BLaER1 treated with 17β-estradiol and CSF1 and Interleukin-3, amounts not matched to agents 10 nM and 100 nM (cell line): Measurements from ENCODE around the gene ZNF335.

ENCODE experiments used
- H3K27ac ChIP-seq, 11 experiments: shearing (Covaris generic); formaldehyde crosslinking; 2 replicates each; pipeline ENCODE4 v1.8.1; 2022
- H3K27me3 ChIP-seq, 11 experiments: shearing (Covaris generic); formaldehyde crosslinking; 2 replicates each; pipeline ENCODE4 v1.8.1; 2022
- H3K36me3 ChIP-seq, 11 experiments: shearing (Covaris generic); formaldehyde crosslinking; 2 replicates each; pipeline ENCODE4 v1.8.1; 2022
- H3K4me1 ChIP-seq, 10 experiments: shearing (Covaris generic); formaldehyde crosslinking; 2 replicates each; pipeline ENCODE4 v1.8.1; 2022
- H3K4me2 ChIP-seq, 11 experiments: shearing (Covaris generic); formaldehyde crosslinking; 2 replicates each; pipeline ENCODE4 v1.8.1; 2022
- H3K4me3 ChIP-seq, 10 experiments: shearing (Covaris generic); formaldehyde crosslinking; 2 replicates each; pipeline ENCODE4 v1.8.1; 2022
- H3K9ac ChIP-seq, 11 experiments: shearing (Covaris generic); formaldehyde crosslinking; 2 replicates each; pipeline ENCODE4 v1.8.1; 2022
- H3K9me3 ChIP-seq, 11 experiments: shearing (Covaris generic); formaldehyde crosslinking; replicated peaks in 1 of 11; 2 replicates each; pipeline ENCODE4 v1.8.1; 2022
- H4K20me1 ChIP-seq, 11 experiments: shearing (Covaris generic); formaldehyde crosslinking; 2 replicates each; pipeline ENCODE4 v1.8.1; 2022
- Cebpa-rat ChIP-seq, 11 experiments: shearing (Covaris generic); IDR thresholded peaks; 2 replicates each; pipeline ENCODE4 v1.8.1; 2022

The ZNF335 gene

DNA sequence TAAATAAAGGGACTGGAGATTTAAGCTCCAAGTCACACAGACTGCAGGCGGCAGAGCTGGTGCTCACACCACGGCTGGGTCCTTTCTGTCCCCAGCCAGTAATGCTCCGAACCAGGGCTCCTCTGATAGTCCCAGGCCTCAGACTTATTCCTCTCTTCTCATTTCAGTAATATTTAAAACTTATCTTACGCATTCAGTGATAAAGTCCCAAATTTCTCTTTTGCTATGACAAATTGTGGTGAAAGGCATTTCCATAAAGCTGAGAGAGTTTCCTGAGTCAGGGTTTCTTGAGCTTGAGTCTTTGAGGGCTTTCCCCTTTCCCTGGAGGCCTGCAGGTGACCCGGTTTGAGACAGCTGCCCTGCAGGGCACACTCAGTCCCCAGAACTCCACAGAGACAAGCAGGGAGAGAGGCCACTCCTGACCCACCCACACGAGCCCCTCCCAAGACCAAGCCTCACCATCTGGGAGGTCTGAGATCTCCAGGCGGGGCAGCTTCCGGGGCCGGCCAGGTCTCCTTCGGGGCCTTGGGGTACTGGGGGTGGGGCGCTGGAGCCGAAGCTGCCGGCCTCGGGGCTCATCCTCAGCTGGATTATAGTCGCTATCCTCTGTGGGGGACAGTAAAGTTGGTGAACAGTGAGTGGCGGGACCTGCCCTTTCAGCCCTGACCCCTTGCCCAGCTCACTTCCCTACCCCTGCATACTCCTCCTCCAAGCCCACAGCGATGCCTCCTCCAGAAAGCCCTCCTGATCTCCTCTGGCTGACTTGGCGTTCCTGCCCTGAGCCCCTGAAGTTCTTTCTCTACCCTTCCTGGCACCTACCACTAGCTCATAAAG is 6.6 kb downstream of the ZNF335 start:
- H4K20me1 ChIP-seq: peaks cover 21 to 76% (median 47%) of the 10 kb centered on the region in 11 experiments; a peak in 20 of 22 replicates
- peaks cover 27 to 41% (median 33%) of the 10 kb centered on the region in 10 experiments for H3K4me1 ChIP-seq
- H3K4me2 ChIP-seq: no peak overlapping the region
- no peaks in the 10 kb centered on the region for H3K9me3 ChIP-seq
- no peaks in the 10 kb centered on the region for H3K27me3 ChIP-seq
- peaks cover 82 to 92% (median 88%) of the 10 kb centered on the region in 11 experiments for H3K36me3 ChIP-seq
- TF ChIP-seq Cebpa-rat (IDR thresholded peaks at IDR 0.05): no peak
- H3K4me3 ChIP-seq: no peak overlapping the region
- no peak overlapping the region for H3K27ac ChIP-seq
- peak overlapping the region in 5 of 11 experiments; percentile 5 to 48 (median 26); a peak in 3 of 22 replicates for H3K9ac ChIP-seq

GRCh38 chr20:45964006-45964400 is 8.0 kb downstream of the ZNF335 start:
- no peaks in the 10 kb centered on the region for H3K27me3 ChIP-seq
- H3K4me1 ChIP-seq: peaks cover 15 to 27% (median 21%) of the 10 kb centered on the region in 10 experiments
- TF ChIP-seq Cebpa-rat (IDR thresholded peaks at IDR 0.05): no peak
- peaks cover 15 to 62% (median 40%) of the 10 kb centered on the region in 11 experiments; a peak in 20 of 22 replicates for H4K20me1 ChIP-seq
- H3K9ac ChIP-seq: peak overlapping the region in 10 of 11 experiments; percentile 18 to 68 (median 37); a peak in 16 of 22 replicates
- H3K36me3 ChIP-seq: peaks cover 90 to 99% (median 96%) of the 10 kb centered on the region in 11 experiments
- H3K4me2 ChIP-seq: peak overlapping the region; percentile 27 to 92 (median 70); a peak in 21 of 22 replicates
- peak overlapping the region in 1 of 11 experiments; percentile 1; a peak in 1 of 22 replicates for H3K27ac ChIP-seq
- 0 out of 20 replicates have a peak overlapping the region, but pooled peaks of 1 of the 10 experiments have one; percentile 29 for H3K4me3 ChIP-seq
- H3K9me3 ChIP-seq: peaks cover 0 to 4% (median 0%) of the 10 kb centered on the region in 11 experiments; a peak in 1 of 22 replicates

GRCh38 chr20:45963059-45964005 is 8.7 kb downstream of the ZNF335 start:
- H3K27ac ChIP-seq: peak overlapping the region in 2 of 11 experiments; percentile 1; a peak in 2 of 22 replicates
- peak overlapping the region; percentile 27 to 92 (median 70) for H3K4me2 ChIP-seq
- H4K20me1 ChIP-seq: peaks cover 10 to 61% (median 33%) of the 10 kb centered on the region in 11 experiments; a peak in 20 of 22 replicates
- no peaks in the 10 kb centered on the region for H3K27me3 ChIP-seq
- no peak for TF ChIP-seq Cebpa-rat (IDR thresholded peaks at IDR 0.05)
- H3K4me1 ChIP-seq: peaks cover 11 to 23% (median 18%) of the 10 kb centered on the region in 10 experiments
- peaks cover 90 to 99% (median 96%) of the 10 kb centered on the region in 11 experiments for H3K36me3 ChIP-seq
- peak overlapping the region in 1 of 10 experiments; percentile 29; a peak in 1 of 20 replicates for H3K4me3 ChIP-seq
- H3K9ac ChIP-seq: peak overlapping the region in 10 of 11 experiments; percentile 18 to 68 (median 37); a peak in 16 of 22 replicates
- peaks cover 0 to 6% (median 0%) of the 10 kb centered on the region in 11 experiments; a peak in 1 of 22 replicates for H3K9me3 ChIP-seq

DNA sequence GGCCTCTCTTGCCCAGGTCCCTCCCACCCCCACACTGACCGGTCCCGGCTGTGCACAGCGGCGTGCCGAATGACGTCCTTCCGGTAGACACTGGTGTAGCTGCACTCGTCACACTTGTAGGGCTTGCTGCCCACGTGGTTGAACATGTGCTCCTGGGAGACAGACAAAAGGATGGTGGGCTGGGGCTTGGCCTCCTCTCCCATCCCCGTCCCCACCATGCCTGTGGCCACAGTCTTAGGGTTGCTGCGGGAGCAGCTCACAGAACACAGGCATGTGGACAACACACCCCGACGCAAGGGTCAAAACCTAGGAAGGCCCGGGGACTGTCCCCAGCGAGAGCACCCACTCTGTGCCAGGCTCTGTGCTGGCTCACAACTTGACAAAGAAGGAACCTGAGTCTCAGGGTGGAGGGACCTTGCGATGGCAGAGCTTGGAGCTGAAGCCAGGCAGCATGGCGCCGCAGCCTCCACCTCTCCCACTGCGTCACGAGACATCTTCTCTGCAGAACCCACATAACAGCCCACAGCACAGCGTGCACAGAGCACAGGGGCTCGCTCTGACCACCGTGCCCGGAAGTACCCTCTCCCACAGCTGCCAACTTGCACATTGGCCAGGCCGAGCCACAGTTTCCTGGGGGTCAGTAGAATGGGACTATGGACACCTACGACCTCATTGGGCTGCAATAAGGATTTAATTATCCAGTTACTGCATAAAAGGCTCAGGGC is 9.8 kb downstream of the ZNF335 start:
- peaks cover 0 to 6% (median 0%) of the 10 kb centered on the region in 11 experiments; a peak in 1 of 22 replicates for H3K9me3 ChIP-seq
- peaks cover 0 to 54% (median 28%) of the 10 kb centered on the region in 11 experiments; a peak in 18 of 22 replicates for H4K20me1 ChIP-seq
- H3K4me1 ChIP-seq: peaks cover 11 to 23% (median 16%) of the 10 kb centered on the region in 10 experiments
- no peaks in the 10 kb centered on the region for H3K27me3 ChIP-seq
- no peak overlapping the region for H3K9ac ChIP-seq
- no peak for TF ChIP-seq Cebpa-rat (IDR thresholded peaks at IDR 0.05)
- no peak overlapping the region for H3K4me3 ChIP-seq
- peaks cover 90 to 99% (median 96%) of the 10 kb centered on the region in 11 experiments for H3K36me3 ChIP-seq
- no peak overlapping the region for H3K27ac ChIP-seq
- no peak overlapping the region for H3K4me2 ChIP-seq

DNA sequence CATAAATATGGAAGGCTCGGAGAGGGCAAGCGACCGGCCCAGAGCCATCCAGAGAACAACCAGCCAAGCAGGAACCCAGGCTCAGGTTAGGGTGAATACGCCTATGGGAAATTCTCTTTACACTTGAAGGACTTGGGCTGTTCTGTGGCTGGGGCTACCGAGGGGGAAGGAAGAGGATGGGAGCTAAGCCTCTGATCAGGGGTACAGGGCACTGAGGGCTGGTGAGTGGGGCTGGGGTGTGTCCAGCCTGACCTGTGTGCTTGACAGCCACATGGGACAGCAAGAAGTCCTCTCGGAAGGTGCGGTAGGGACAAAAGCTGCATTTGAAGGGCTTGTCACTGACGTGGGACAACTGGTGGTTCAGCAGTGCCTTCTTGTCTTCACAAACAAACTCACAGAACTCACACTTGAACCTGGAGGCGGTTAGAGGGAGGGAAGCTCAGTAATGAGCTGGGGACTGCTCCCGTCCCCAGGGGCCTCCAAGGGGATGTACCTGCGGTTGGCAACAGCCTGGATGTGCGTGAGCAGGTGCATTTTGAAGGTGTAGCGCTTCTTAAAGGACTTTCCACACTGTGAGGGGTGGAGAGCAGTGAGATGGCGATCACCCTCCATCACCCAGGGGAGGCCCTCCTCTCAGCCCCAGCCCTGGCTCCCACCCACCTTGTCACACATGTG is 11.9 kb downstream of the ZNF335 start:
- Histone ChIP-seq H3K27ac (no peak overlapping the region), H3K9ac (no peak overlapping the region; a peak in 1 of 22 replicates), H3K9me3 (peaks cover 0 to 6% (median 0%) of the 10 kb centered on the region in 11 experiments; a peak in 1 of 22 replicates), H3K27me3 (no peaks in the 10 kb centered on the region), H3K36me3 (peaks cover 88 to 99% (median 96%) of the 10 kb centered on the region in 11 experiments), H3K4me2 (no peak overlapping the region), H3K4me3 (no peak overlapping the region), H4K20me1 (peaks cover 0 to 49% (median 24%) of the 10 kb centered on the region in 11 experiments; a peak in 18 of 22 replicates), H3K4me1 (peaks cover 11 to 23% (median 16%) of the 10 kb centered on the region in 10 experiments)
- TF ChIP-seq Cebpa-rat (IDR thresholded peaks at IDR 0.05): no peak

GRCh38 chr20:45959126-45959525 is 12.9 kb downstream of the ZNF335 start:
- no peak overlapping the region for H3K4me3 ChIP-seq
- no peak overlapping the region for H3K4me2 ChIP-seq
- H4K20me1 ChIP-seq: peaks cover 0 to 44% (median 19%) of the 10 kb centered on the region in 11 experiments; a peak in 18 of 22 replicates
- H3K27me3 ChIP-seq: no peaks in the 10 kb centered on the region
- peaks cover 0 to 6% (median 0%) of the 10 kb centered on the region in 11 experiments; a peak in 1 of 22 replicates for H3K9me3 ChIP-seq
- no peak overlapping the region for H3K9ac ChIP-seq
- H3K4me1 ChIP-seq: peaks cover 11 to 18% (median 12%) of the 10 kb centered on the region in 10 experiments
- TF ChIP-seq Cebpa-rat (IDR thresholded peaks at IDR 0.05): no peak
- H3K27ac ChIP-seq: no peak overlapping the region
- peaks cover 79 to 99% (median 94%) of the 10 kb centered on the region in 11 experiments for H3K36me3 ChIP-seq

DNA sequence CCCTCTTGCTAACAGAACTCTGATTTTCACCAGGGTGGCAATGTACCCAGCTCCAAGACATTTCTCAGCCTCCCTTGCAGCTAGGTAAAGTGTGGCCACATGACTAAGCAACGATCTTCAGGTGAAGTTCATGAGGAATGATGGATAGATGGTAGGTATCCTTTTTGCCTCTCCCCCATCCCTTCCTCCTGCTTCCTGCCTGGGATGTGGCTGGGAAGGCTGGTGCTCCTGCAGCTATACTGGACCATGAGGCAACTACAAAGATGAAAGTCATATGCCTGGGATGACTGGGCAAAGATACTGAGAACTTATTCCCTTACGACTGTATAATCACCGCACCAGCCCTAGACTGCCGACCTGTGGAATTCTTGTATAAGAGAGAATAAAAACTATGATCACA is 13.4 kb downstream of the ZNF335 start:
- Histone ChIP-seq H3K4me2 (no peak overlapping the region), H3K4me3 (no peak overlapping the region), H3K4me1 (peaks cover 6 to 13% (median 7%) of the 10 kb centered on the region in 10 experiments), H3K27ac (no peak overlapping the region), H4K20me1 (peaks cover 0 to 44% (median 17%) of the 10 kb centered on the region in 11 experiments; a peak in 18 of 22 replicates), H3K36me3 (peaks cover 79 to 99% (median 94%) of the 10 kb centered on the region in 11 experiments), H3K27me3 (no peaks in the 10 kb centered on the region), H3K9me3 (peaks cover 0 to 6% (median 0%) of the 10 kb centered on the region in 11 experiments; a peak in 1 of 22 replicates), H3K9ac (no peak overlapping the region)
- TF ChIP-seq Cebpa-rat (IDR thresholded peaks at IDR 0.05): no peak
